Lower lobe of right lung (tissue), 2 donors: ENCODE results near the gene LRRFIP1. TPM values are rescaled to one million over a fixed set of nuclear protein-coding genes. Genes with fewer than 3 reads are reported as not detected.
A peak's percentile ranks its signal among the peaks of the same experiment; 100 is the strongest.

Experiments
- ATAC-seq, 2 donors: fragments of 200-7000 bp; cut with Tn5 transposase; one replicate each; pipeline ENCODE4 v1.9.1; 2020 to 2022; ENCODE audit warnings: mild to moderate bottlenecking in 2 of 2, moderate library complexity in 2 of 2
- DNase-seq: peaks from one replicate; pipeline ENCODE4 v3.0.0-alpha.2; 2020
- H3K27ac ChIP-seq: fragments of 200-600 bp; one replicate; pipeline ENCODE4 v1.8.0; 2022
- H3K27me3 ChIP-seq: fragments of 200-600 bp; one replicate; pipeline ENCODE4 v1.8.0; 2022; ENCODE audit warnings: low read depth
- H3K36me3 ChIP-seq: fragments of 200-600 bp; one replicate; pipeline ENCODE4 v1.8.0; 2022; ENCODE audit warnings: mild to moderate bottlenecking
- H3K4me1 ChIP-seq: fragments of 200-600 bp; one replicate; pipeline ENCODE4 v1.8.0; 2022
- H3K4me3 ChIP-seq: fragments of 200-600 bp; one replicate; pipeline ENCODE4 v1.8.0; 2022; ENCODE audit warnings: mild to moderate bottlenecking
- H3K9me3 ChIP-seq: fragments of 200-600 bp; one replicate; pipeline ENCODE4 v1.8.0; 2022
- intact Hi-C: fragments of 100-400 bp; cut with DNase I; formaldehyde crosslinking; loops from one replicate; pipeline ENCODE4 v1.11.0; 2022
- total RNA-seq: library from RNA; stranded (reverse); fragmentation: NEBNext Ultra II Directional; extraction: Animal tissue kit (Norgen Biotek cat#: 25700); gene quantifications from one replicate; pipeline ENCODE4 v1.2.1, GENCODE V29; 2021
- TF ChIP-seq, protein P1 (sequence below): fragments of 200-600 bp; IDR thresholded peaks from one replicate; pipeline ENCODE4 v1.8.0; 2022; ENCODE audit warnings: antibody characterized with exemption, mild to moderate bottlenecking
- donor health status: DM: no; HTN: yes; CAD: no; lungs with severe emphysema.

The LRRFIP1 gene
- total RNA-seq, 1 donor from 2014 or later: 180 TPM

DNA sequence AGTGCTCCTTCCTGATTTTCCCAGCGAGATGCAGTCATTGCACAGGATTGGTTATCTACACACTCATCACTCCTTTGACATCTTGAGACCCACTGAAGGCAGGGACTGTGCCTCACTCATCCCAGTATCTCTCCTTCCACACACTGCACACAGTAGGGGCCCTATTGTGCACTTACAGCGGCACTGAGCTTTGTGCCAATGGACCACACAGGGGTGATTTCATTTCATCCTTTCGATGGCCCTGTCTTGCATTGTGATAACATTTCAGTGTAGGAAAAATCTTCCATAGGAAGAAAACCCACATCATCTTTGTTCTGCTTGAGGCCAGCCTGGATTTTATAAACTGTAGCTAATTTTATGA is 11.0 kb upstream of the LRRFIP1 start:
- no peaks in the 10 kb centered on the region for H3K27me3 ChIP-seq
- DNase-seq: no peak
- H3K27ac ChIP-seq: peak overlapping the region; percentile 81
- H3K4me3 ChIP-seq: no peak overlapping the region
- H3K4me1 ChIP-seq: peaks cover 53% of the 10 kb centered on the region
- TF ChIP-seq, protein P1, sequence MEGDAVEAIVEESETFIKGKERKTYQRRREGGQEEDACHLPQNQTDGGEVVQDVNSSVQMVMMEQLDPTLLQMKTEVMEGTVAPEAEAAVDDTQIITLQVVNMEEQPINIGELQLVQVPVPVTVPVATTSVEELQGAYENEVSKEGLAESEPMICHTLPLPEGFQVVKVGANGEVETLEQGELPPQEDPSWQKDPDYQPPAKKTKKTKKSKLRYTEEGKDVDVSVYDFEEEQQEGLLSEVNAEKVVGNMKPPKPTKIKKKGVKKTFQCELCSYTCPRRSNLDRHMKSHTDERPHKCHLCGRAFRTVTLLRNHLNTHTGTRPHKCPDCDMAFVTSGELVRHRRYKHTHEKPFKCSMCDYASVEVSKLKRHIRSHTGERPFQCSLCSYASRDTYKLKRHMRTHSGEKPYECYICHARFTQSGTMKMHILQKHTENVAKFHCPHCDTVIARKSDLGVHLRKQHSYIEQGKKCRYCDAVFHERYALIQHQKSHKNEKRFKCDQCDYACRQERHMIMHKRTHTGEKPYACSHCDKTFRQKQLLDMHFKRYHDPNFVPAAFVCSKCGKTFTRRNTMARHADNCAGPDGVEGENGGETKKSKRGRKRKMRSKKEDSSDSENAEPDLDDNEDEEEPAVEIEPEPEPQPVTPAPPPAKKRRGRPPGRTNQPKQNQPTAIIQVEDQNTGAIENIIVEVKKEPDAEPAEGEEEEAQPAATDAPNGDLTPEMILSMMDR: no peak
- H3K36me3 ChIP-seq: no peaks in the 10 kb centered on the region
- H3K9me3 ChIP-seq: no peaks in the 10 kb centered on the region
- no peak for ATAC-seq
- intact Hi-C loops: no loop called here

DNA sequence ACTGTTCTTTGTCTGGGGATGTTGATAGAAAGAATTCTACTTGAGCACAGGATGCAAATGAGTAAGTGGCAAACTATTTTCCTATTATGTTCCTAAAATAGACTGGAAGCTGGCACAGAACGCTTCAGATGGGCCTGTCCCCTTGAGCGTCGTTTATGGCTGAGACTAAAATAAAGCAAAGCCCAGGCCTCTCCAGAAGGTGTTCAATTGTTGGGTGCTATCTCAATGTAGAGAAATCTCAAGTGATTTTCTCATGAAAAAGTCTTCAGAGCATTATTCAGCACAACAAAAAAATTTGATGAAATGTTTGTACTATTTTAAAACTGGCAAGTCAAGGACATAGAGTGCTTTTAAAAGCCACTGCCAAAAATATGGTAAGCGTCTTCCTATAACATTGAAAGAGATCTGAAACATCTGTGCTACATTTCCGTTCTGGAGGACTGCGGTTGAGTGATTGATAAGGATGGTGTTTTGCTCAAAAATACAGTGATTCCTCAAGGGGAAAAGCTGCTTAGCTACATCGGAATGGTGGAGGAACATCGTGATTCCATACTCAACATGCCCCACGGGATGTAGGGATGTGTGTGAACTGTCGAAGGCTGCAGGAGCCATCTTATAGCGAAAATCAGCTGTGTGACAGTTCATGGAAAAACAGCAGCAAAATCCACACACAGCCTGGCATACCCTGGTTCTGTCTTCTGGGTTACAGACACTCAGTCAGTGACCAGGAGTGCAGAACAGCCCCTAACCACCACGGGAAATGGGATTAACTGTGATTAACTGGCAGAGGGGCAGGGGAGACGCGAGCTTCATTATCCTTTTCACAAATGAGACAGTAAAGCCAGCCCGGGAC is 10.4 kb upstream of the LRRFIP1 start:
- Histone ChIP-seq H3K27me3 (no peaks in the 10 kb centered on the region), H3K27ac (peak overlapping the region; percentile 81), H3K36me3 (no peaks in the 10 kb centered on the region), H3K4me3 (no peak overlapping the region), H3K4me1 (peaks cover 53% of the 10 kb centered on the region), H3K9me3 (no peaks in the 10 kb centered on the region)
- ATAC-seq (peak; percentile 41 to 68), DNase-seq (no peak)
- TF ChIP-seq, protein P1: no peak
- intact Hi-C loops: no loop called here

DNA sequence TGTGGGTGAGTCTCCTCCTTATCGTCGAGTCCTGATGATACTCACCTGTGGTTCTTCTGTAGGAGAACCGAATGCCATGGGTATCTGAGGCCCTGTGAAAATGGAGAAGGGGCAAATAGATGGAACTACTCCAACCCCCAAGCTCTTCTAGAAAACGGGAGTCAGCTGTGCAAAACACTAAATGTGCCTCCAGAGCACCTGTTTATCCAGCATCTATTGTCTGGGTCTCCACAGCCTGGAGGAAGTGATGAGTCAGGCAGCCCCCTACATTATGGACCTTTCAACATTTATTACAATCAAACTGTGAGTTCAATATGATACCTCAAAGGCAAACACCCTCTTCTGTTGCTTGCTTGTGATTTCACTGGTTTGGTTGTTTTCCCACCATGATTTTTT is 9.8 kb upstream of the LRRFIP1 start:
- DNase-seq (no peak), ATAC-seq (no peak)
- TF ChIP-seq, protein P1: no peak
- H3K4me3 ChIP-seq: no peak overlapping the region
- H3K27ac ChIP-seq: peak overlapping the region; percentile 81
- H3K36me3 ChIP-seq: no peaks in the 10 kb centered on the region
- no peaks in the 10 kb centered on the region for H3K9me3 ChIP-seq
- H3K27me3 ChIP-seq: no peaks in the 10 kb centered on the region
- peaks cover 53% of the 10 kb centered on the region for H3K4me1 ChIP-seq
- intact Hi-C loops: no loop called here

DNA sequence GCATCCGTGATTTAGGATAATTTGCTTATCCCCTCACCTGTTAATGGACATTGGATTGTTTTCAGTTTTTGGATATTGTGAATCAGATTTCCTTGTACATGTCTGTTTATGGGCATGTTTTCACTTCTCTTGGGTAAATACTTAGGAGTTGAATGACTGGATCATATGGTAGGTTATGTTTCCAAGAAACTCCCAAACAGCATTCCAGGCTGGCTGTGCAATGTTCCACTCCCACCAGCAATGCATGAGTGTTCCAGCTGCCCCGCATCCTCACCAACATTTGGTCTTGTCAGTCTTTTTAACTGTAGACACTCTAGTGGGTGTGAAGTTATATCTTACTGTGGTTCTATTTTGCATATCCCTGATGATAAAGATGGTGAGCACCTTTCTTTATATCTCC is 8.9 kb upstream of the LRRFIP1 start:
- no peak overlapping the region for H3K27ac ChIP-seq

DNA sequence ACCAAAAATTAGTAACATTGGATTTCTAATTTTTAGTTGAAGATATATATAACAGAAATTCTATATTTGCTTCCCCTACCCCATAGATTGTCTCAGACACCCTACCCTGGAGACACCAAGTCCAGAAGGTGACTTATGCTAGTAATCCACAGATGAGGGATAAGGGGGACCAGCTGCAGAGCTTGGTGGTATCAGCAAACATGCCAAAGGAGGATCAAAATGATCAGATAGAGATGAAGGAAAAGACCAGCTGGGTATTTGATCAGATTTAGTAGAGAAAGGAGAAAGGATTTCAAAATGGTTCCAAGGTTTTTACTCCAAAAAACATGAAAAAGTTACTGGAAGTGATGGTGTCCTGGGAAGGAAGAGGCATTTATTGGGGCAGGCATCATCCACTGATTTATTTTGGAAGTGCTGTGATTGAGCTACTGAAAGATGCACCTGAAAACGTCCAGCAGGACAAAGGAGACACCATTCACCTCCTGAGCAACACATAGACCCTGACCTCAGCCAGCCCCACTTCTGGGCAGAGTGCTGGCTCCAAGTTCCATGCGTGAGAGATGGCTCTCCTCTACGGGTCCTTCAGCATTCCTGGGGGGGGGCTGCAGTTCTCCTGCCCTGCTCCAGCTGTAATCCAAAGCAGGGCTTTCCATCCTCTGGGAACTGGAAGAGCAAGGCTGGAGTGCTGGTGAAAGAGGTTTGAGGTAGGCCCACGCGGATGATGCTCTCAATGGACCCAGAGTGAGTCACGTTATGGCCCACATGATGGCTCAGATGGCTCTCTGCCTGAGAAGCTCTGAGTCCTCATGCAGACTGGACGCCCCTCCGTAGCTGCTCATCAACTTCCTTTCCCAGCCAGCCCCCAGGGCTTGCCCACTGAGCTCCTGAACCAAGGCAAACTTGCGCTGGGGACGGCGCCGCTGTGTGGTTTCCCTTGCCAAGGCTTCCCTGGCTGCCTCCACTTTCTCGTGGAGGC is 3.7 kb upstream of the LRRFIP1 start:
- Histone ChIP-seq H3K9me3 (no peaks in the 10 kb centered on the region), H3K27me3 (no peaks in the 10 kb centered on the region), H3K4me1 (peaks cover 30% of the 10 kb centered on the region), H3K36me3 (no peaks in the 10 kb centered on the region), H3K27ac (no peak overlapping the region), H3K4me3 (no peak overlapping the region)
- intact Hi-C loops: no loop called here
- ATAC-seq: no peak
- no peak for DNase-seq
- TF ChIP-seq, protein P1: no peak

More for the DNA sequence above, 8.9 kb upstream of the LRRFIP1 start:
- intact Hi-C loops: no loop called here
- Histone ChIP-seq H3K4me3 (no peak overlapping the region), H3K4me1 (peaks cover 51% of the 10 kb centered on the region), H3K36me3 (no peaks in the 10 kb centered on the region), H3K9me3 (no peaks in the 10 kb centered on the region), H3K27me3 (no peaks in the 10 kb centered on the region)
- peak in 1 of 2 donors; percentile 35 for ATAC-seq
- no peak for DNase-seq
- TF ChIP-seq, protein P1: no peak
